Duodenal mucosa (tissue), 2 donors: ENCODE results near the gene MYCL.

ENCODE experiments used
- H3K27ac ChIP-seq: one replicate; pipeline ENCODE4 v1.7.0; 2013; ENCODE audit warnings: low read depth, low read length
- H3K27me3 ChIP-seq, 2 donors: one replicate each; pipeline ENCODE4 v1.7.0; 2013; ENCODE audit warnings: low read length in 2 of 2, control low read depth in 1 of 2; ENCODE audit not compliant: insufficient read depth in 2 of 2, control insufficient read depth in 1 of 2
- H3K36me3 ChIP-seq, 2 donors: one replicate each; pipeline ENCODE4 v1.7.0; 2013; ENCODE audit warnings: low read length in 2 of 2, control low read depth in 1 of 2; ENCODE audit not compliant: insufficient read depth in 2 of 2, control insufficient read depth in 1 of 2
- H3K4me1 ChIP-seq, 2 donors: one replicate each; pipeline ENCODE4 v1.7.0; 2013; ENCODE audit warnings: low read length in 2 of 2, control low read depth in 1 of 2; ENCODE audit not compliant: insufficient read depth in 2 of 2, control insufficient read depth in 1 of 2
- H3K4me3 ChIP-seq, 2 donors: one replicate each; pipeline ENCODE4 v1.7.0; 2013; ENCODE audit warnings: low read length in 2 of 2, low read depth in 1 of 2
- H3K9ac ChIP-seq, 2 donors: one replicate each; pipeline ENCODE4 v1.7.0; 2013; ENCODE audit warnings: low read length in 2 of 2, low read depth in 1 of 2
- H3K9me3 ChIP-seq, 2 donors: one replicate each; pipeline ENCODE4 v1.7.0; 2013; ENCODE audit warnings: low read length in 2 of 2, control low read depth in 1 of 2; ENCODE audit not compliant: control insufficient read depth in 1 of 2

Gene MYCL, protein sequence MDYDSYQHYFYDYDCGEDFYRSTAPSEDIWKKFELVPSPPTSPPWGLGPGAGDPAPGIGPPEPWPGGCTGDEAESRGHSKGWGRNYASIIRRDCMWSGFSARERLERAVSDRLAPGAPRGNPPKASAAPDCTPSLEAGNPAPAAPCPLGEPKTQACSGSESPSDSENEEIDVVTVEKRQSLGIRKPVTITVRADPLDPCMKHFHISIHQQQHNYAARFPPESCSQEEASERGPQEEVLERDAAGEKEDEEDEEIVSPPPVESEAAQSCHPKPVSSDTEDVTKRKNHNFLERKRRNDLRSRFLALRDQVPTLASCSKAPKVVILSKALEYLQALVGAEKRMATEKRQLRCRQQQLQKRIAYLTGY

DNA sequence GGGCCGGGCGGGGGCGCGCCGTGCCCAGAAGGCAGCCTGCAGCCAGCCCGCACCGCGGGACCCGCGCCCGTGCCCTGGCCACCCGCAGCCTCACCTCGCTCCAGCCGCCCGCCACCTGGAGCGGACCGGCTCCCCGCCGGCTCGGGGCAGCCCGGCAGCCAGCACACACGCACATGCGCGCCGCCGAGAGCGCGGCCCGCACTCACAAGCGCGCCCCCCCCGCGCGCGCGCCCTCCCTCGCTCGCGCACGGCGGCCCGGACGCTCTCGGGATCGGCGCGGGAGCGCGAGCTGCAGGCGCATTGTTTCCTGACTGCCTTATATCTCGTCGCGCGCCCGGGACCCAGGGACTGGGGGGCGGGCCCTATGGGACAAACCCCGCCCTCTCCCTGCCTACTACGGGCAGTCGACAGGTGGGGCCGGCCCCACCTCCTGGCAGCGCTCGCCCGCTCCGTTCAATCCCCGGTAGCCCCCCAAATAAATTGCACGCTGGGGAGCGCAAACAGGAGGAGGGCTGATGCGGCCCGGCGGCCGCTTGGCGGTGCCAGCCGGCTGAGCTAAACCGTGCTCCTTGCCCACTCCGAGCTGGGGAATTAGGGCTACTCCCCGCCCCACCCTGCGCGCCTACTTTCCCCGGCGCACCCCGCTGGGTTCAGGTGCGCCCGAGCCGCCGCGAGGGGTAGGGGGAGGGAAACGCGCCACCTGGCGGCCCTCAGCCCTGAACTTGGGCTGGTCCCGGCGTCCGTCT, at the start of gene MYCL:
TSS of gene MYCL (minus strand) at position 204 of the 746 bp plus-strand sequence. CDS start 483 bp downstream, outside the sequence.
- Histone ChIP-seq H3K9me3 (no peaks in the 10 kb centered on the region), H3K27ac (peak within 1 kb of the TSS; percentile 78), H3K27me3 (peaks cover 7 to 16% of the 10 kb centered on the region in 2 donors), H3K9ac (peak within 1 kb of the TSS; percentile 69 to 77), H3K36me3 (peaks cover 0 to 5% of the 10 kb centered on the region in 2 donors), H3K4me3 (peak within 1 kb of the TSS; percentile 74 to 81), H3K4me1 (peaks cover 25 to 26% of the 10 kb centered on the region in 2 donors)

DNA sequence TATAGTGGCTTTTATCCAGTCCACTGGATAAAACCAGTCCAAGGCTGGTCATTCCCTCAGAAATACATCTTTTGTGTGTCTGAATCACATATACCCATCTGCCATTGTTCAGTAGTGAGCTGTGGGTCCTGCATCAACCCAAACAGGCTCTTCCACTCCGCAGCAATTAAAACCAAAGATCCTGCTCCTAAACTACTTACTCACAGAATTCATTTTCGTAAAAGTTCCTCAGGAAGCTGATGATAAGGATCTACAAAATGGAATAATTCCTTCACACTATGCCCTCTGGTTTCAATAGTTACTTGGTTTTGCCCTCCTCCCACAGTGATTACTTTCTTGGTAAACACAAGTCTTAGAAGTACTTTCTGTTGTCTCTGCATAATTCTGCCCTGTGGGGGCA, 48.2 kb upstream of the MYCL start:
- no peak overlapping the region for H3K9ac ChIP-seq
- no peaks in the 10 kb centered on the region for H3K27me3 ChIP-seq
- peaks cover 5 to 13% of the 10 kb centered on the region in 2 donors for H3K4me1 ChIP-seq
- no peak overlapping the region for H3K4me3 ChIP-seq
- no peaks in the 10 kb centered on the region for H3K9me3 ChIP-seq
- H3K27ac ChIP-seq: no peak overlapping the region
- H3K36me3 ChIP-seq: no peaks in the 10 kb centered on the region

DNA sequence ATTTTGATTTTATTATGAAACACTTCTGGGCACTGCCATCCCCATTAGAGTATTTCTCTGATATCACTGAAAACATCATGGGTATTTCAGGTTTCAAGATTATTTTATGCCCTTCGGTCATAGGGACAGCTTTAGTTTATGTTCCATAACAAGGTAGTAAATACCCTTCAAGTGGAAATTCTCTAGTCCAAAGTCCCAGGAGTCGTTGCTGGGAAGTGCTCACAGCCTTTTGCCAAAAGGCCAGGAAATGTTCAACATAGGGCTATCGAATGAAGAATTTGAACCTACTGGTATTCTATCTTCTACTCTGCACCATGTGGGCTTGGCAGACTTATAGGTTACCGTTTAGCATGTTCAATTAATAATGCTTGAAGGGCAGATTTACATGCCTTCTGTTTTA, 45.5 kb upstream of the MYCL start:
- no peaks in the 10 kb centered on the region for H3K27me3 ChIP-seq
- H3K9ac ChIP-seq: no peak overlapping the region
- no peak overlapping the region for H3K4me3 ChIP-seq
- no peak overlapping the region for H3K27ac ChIP-seq
- peaks cover 5 to 14% of the 10 kb centered on the region in 2 donors for H3K4me1 ChIP-seq
- H3K36me3 ChIP-seq: no peaks in the 10 kb centered on the region
- H3K9me3 ChIP-seq: no peaks in the 10 kb centered on the region

DNA sequence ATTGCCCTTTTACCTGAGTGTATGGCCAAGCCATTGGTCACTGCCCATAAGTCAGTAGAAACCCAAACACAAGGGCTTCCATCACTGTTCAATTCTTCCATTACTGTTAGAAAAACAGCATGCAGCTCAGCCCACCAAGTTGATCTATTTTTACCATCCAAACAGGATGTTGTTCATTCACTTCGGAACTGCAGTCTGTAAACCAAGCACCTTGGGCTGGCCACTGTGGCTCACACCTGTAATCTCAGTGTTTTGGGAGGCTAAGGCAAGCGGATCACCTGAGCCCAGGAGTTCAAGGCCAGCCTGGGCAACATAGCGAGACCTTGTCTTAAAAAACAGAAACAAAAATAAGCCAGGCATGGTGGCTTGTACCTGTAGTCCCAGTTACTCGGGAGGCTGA, 44.5 kb upstream of the MYCL start:
- H3K27ac ChIP-seq: no peak overlapping the region
- H3K9ac ChIP-seq: no peak overlapping the region
- peaks cover 5 to 14% of the 10 kb centered on the region in 2 donors for H3K4me1 ChIP-seq
- H3K9me3 ChIP-seq: no peaks in the 10 kb centered on the region
- no peaks in the 10 kb centered on the region for H3K27me3 ChIP-seq
- H3K36me3 ChIP-seq: no peaks in the 10 kb centered on the region
- no peak overlapping the region for H3K4me3 ChIP-seq

DNA sequence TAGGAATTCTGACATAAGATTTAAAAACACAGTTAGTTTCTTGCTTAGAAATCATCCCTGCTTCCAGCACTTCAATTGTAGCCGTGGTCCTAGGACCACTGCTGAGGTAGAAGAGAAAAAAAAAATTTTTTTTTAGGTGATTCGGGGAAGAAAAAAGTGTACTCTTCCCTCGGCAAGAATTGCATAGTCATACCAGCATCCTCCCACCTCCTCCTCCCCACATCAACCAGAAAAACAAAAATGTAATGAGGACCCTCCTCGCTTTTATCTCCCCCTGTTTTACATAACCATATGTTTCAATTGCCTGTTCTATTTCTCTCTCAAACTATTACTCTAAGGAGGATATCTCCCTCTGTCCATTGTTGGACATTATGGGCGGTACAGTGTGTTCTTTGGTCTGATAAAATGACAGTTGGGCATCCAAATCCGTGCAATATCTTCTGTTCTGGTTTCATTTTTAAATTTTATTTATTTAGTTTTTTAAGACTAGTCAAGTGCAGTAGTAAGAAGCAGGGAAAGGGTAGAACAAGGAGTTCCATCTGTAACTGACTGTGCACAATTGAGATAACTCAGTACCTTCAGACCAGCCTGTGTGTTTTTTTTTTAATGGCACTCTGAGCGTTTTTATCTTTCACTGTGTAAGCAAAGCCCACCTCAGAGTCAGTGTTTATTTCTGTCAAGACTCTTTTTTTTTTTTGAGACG, 42.8 kb upstream of the MYCL start:
- Histone ChIP-seq H3K27ac (no peak overlapping the region), H3K9me3 (no peaks in the 10 kb centered on the region), H3K36me3 (no peaks in the 10 kb centered on the region), H3K27me3 (no peaks in the 10 kb centered on the region), H3K4me3 (no peak overlapping the region), H3K9ac (no peak overlapping the region), H3K4me1 (peaks cover 5 to 14% of the 10 kb centered on the region in 2 donors)

DNA sequence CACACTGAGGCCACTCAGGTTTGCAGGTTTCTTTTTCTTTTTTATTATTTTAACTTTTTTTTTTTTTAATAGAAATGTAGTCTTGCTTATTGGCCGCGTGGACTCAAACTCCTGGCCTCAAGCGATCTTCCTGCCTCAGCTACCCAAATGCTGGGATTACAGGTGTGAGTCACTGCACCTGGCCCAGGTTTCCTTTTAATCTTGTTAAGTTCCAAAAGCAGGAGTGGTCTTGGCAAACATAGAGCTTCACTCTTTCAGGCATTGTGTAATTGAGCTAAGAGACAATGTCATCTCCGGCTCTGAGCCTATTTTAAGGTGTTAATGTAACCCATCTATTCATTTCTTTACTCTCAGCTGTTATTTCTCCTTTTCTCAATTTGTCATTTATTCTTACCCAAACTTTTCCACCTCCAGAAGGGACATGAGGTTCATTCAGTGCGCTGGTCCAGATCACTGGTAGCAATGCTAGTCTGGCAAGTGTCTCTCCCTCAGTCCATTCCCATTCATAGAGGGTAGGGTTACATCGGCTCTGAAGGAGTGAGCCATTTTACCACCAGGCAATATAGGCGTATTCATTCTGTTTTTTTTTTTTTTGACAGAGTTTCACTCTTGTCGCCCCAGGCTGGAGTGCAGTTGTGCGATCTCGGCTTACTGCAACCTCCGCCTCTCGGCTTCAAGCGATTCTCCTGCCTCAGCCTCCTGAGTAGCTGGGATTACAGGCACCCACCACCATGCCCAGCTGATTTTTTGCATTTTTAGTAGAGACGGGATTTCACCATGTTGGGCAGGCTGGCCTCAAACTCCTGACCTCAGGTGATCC, 42.0 kb upstream of the MYCL start:
- H3K27ac ChIP-seq: no peak overlapping the region
- H3K4me1 ChIP-seq: peaks cover 5 to 14% of the 10 kb centered on the region in 2 donors
- no peaks in the 10 kb centered on the region for H3K27me3 ChIP-seq
- no peaks in the 10 kb centered on the region for H3K9me3 ChIP-seq
- no peaks in the 10 kb centered on the region for H3K36me3 ChIP-seq
- H3K9ac ChIP-seq: no peak overlapping the region
- no peak overlapping the region for H3K4me3 ChIP-seq

DNA sequence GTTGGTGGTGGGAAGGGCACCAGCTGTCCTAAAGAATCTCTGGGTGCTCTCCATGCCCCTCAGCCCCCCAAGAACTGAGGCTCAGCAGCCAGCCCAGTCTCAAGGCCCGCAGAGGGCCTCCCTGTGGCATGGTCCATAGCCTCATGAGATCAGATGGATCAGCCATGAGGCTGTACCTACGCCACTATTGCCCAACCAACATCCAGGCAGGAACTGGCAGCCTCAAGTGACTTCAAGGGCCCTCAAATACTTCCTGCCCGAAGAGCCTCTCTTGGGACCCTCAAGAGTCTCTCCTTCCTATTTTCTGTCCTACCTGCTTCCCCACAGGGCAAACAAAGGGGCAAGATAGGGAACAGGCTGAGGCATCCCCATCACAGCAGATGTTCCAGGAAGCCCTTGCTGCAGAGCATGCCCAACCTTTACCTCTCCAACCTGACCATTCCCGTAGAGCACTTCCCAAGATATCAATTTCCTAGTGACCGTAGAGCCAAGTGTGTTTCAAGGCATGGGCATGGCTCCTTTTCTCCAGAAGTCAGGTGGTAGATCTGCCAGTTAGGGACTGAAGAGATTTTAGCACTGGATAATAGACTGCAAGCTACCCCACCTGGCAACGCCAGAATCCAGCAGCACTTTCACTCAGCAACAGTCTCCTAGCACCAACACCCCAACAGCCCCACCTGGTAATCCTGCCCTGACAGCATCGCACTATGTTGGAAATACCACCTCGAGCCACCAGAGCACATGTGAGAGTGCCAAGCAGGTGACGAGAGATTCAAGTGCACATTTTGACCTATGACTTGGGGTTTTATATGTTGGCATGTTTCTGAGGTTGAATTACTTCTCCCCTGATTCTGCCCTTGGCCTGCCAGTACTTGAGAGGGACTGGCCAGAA, 39.5 kb upstream of the MYCL start:
- H3K36me3 ChIP-seq: no peaks in the 10 kb centered on the region
- H3K27ac ChIP-seq: no peak overlapping the region
- peaks cover 16 to 21% of the 10 kb centered on the region in 2 donors for H3K4me1 ChIP-seq
- no peak overlapping the region for H3K9ac ChIP-seq
- H3K27me3 ChIP-seq: no peaks in the 10 kb centered on the region
- no peaks in the 10 kb centered on the region for H3K9me3 ChIP-seq
- H3K4me3 ChIP-seq: no peak overlapping the region

DNA sequence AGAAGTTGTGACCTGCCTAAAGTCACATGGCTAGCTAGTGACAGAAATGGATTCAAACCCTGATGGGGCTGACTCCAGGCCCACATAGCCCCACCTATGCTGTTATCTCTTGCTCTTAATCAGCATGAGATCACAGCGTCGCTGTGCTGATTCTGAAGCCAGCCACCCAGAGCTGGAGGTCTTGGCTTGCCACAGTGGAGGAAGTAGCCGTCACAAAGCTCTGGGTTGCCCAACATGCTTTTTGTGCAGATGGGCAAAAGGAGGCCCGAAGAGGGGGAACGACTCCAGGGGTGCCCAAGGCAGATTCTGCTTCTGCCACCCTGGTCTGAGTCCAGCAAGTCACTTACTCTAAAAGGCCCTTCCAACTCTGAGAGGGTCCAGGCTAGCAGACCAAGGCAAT, 38.5 kb upstream of the MYCL start:
- H3K27ac ChIP-seq: no peak overlapping the region
- no peaks in the 10 kb centered on the region for H3K27me3 ChIP-seq
- H3K9me3 ChIP-seq: no peaks in the 10 kb centered on the region
- H3K4me3 ChIP-seq: no peak overlapping the region
- no peak overlapping the region for H3K9ac ChIP-seq
- H3K4me1 ChIP-seq: peaks cover 19 to 26% of the 10 kb centered on the region in 2 donors
- H3K36me3 ChIP-seq: no peaks in the 10 kb centered on the region

DNA sequence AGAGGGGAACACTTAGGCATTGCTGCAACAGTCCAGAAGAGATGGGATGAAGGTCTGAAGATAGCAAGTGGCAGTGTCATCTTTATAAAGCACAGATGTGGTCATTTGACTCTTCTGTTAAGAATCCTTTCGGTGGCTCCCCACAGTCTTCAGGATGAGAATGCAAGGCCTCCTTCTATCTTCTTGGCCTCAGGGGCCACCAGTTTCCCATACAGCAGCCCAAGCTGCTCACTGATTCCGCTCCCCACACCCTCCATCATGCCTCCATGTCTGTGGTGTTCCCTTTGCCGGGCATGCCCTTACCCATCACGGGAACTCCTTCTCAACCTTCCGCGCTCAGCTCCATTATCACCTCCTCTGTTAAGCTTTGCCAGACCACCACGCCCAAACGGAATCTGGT, 37.1 kb upstream of the MYCL start:
- H3K4me1 ChIP-seq: peaks cover 28 to 35% of the 10 kb centered on the region in 2 donors
- no peak overlapping the region for H3K4me3 ChIP-seq

More for the DNA sequence above, 37.1 kb upstream of the MYCL start:
- Histone ChIP-seq H3K27me3 (no peaks in the 10 kb centered on the region), H3K27ac (no peak overlapping the region), H3K9ac (no peak overlapping the region), H3K9me3 (no peaks in the 10 kb centered on the region), H3K36me3 (no peaks in the 10 kb centered on the region)
